GM20000 (cell line): ENCODE measurements around the gene TRIM66.

Experiments
- DNase-seq: peaks from one replicate; pipeline ENCODE4 v3.0.0; 2012; ENCODE audit warnings: low spot score
- TF ChIP-seq, protein P1 (sequence below): IDR thresholded peaks from 2 replicates; pipeline ENCODE4 v1.5.1; 2012; ENCODE audit warnings: mild to moderate bottlenecking, control low read depth; ENCODE audit errors: extremely low read depth, missing control alignments

TRIM66 gene

DNA sequence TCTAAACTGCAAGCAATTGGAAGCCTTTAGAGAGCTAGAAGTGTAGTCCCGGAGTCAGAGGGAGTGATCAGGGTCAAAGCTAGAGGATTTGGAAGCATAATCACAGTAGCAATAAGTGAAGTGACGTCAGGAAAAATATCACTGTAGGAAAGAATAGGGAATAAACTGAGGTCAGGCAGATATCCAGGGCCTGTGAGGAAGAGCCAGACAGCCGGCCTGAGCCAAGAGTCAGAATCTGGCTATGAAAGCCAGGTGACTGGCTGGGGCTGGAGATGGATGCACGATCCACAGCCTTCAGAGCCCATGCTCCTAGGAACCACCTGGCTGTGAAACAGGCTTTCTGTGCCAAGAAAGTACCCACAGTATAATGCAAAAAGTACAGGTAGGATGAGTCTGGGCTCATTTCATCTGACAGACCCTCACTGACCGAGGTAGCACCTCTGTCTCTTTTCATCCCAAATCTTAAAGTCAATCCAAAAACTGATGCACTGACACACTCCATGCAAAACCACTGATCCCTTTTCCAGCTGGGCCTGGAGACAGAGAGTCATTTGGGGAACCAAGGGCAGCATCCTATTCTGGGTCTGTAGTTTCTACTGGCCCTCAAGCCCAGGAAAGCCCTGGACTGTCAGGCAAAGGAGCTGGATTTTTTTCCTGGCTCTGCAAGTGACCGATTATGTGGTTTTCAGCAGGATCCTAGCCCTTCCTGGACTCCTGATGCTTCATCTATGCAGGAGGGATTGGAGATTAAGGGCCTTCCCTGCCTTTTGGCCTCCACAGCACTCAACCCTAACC, 21.3 kb downstream of the TRIM66 start:
- no peak for DNase-seq

DNA sequence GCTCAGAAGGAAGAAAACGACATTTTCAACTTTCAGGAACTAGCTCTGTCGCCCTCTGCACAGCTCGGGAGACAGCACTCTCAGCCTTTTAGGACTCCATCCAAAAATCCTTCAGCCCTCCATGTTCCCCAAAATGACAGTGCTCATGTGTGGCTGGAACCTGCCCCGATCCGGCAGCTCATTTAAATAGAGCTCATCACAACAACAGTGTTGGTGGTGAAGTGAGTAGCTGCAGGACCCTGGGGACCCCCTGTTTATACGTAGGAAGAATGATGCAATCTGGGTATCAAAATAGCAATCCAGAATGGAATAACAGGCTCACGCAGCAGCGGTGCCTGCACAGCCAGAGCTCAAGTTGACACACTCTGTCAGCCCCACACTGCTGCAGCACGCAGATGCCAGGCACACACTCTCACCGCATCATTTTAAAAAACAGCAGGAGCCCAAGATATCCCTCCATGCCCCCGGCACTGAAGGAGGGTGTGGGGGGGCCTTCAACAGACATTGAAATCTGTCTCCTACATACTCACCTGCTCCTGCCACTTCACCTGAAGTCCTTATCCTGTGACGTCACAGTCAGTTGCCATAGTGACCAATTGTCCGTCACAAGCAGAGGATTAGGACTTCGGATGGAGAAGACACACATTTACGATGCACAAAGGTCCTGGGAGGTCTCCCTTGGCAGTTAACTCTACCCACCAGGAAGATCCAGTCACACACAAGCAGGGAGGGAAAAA, 24.0 kb downstream of the TRIM66 start:
- no peak for DNase-seq
- TF ChIP-seq, protein P1, sequence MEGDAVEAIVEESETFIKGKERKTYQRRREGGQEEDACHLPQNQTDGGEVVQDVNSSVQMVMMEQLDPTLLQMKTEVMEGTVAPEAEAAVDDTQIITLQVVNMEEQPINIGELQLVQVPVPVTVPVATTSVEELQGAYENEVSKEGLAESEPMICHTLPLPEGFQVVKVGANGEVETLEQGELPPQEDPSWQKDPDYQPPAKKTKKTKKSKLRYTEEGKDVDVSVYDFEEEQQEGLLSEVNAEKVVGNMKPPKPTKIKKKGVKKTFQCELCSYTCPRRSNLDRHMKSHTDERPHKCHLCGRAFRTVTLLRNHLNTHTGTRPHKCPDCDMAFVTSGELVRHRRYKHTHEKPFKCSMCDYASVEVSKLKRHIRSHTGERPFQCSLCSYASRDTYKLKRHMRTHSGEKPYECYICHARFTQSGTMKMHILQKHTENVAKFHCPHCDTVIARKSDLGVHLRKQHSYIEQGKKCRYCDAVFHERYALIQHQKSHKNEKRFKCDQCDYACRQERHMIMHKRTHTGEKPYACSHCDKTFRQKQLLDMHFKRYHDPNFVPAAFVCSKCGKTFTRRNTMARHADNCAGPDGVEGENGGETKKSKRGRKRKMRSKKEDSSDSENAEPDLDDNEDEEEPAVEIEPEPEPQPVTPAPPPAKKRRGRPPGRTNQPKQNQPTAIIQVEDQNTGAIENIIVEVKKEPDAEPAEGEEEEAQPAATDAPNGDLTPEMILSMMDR, result no peak

More for the DNA sequence above, 21.3 kb downstream of the TRIM66 start:
- TF ChIP-seq, protein P1, result no peak

DNA sequence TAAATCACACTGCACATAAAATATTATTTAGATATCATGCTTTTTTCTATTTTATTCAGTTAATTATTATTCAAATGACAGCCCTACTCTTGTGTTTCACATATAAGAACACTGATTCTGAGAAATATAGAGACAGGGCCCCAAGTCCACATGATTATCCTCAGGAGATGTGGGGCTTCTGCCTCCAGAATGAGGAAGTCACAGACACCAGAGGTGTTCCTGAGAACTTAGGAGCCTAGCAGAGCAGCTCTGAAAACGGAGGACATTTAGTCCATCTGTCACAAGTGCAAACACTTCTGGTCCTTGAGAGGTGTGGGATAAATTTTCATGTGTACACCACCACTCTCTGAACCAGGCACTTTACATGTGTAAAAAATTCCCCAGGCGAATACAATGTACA, 26.2 kb downstream of the TRIM66 start:
- TF ChIP-seq, protein P1, result no peak
- no peak for DNase-seq

DNA sequence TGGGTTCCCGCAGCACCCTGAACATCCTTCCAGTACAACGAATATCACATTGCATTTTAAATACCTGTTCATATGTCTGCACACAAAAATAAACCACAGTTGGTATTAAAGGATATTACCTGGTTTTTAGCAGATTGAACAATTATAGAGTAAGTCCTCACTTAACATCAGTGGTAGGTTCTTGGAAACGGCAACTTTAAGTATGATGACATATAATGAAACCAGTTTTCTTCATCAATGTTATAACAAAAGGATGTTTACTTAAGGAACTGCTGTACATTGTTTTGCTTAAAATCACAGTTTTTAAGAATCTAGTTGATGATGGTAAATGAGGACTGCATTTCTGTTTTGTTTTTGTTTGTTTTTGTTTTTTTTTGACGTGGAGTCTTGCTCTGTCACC, 28.0 kb downstream of the TRIM66 start:
- TF ChIP-seq, protein P1, result no peak
- no peak for DNase-seq

DNA sequence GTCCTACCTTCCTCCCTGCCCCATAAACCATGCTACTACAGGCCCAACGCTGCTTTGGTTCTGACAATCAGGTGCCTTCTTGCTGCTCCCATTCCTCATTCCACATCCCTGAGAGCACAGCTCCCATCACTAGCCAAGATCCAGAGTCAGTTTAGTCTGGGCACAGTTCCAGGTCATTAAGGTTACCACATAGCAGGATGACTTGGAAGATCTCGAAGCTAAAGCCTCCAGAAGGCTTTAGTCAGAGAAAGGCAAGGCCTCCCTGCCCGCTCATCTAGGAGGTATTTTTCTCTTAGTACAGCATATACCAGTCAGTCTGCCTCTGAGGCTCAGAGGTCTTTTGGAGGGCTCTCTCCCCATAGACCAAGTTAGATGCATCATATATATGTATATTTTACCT, 30.3 kb downstream of the TRIM66 start:
- TF ChIP-seq, protein P1, result no peak
- no peak for DNase-seq

DNA sequence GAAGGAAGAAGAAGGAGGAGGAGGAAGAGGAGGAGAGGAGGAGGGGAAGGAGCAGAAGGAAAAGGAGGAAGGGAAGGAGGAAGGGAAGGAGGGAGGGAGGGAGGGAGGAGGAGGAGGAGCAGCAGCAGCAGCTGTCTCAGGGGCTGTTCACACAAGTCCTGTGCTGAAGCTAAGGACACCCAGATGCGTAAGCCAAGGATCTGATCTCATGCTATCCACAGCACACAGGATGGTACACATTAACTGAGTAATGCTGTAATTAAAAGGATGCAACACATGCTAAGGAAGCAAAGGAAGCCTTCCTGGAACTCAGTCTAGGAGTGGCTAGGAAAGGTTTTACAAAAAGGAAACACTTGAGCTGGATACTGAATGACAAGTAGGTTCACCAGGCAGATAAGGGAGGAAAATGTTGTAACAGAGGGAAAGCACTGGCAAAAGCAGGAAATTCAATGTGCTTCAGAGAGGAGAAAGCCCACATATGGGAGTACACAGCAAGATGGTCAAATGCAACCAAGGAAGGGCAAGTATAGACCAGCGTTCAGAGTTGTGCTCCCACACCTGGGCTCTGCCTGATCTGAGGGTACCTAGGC, 32.0 kb downstream of the TRIM66 start:
- no peak for DNase-seq
- TF ChIP-seq, protein P1, result no peak

DNA sequence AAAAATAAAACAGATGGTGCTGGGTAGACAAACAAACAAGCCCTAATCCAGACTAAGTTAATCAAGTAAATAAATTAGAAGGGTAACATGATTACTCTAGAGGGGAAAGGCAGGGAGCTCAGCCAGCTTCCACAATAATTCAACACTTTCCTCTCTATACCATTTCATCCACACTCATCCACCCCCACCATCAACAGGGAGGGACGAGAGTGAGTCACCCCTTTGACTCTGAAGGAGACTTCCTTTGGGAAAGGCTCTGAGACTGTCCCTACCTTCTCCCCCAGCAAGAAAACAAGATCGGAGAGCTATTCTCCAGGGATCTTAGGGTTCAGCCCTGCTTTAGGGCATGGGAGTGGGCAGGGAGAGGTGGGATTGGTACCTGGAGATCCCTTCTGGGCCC, 33.1 kb downstream of the TRIM66 start:
- DNase-seq, result no peak
- TF ChIP-seq, protein P1, result no peak
